Neuron (in vitro differentiated cells): Measurements from ENCODE around the gene CCNJL.
"Not testable (repeated sequence)": the region's sequence is repeated elsewhere in the genome, so short reads cannot be mapped to it uniquely, and the experiment has no call there.

Experiments
- H2AFZ ChIP-seq: one replicate; pipeline ENCODE4 v1.6.1; 2013; ENCODE audit warnings: low read depth, mild to moderate bottlenecking, inconsistent platforms, low read length, moderate library complexity
- H3K27me3 ChIP-seq: one replicate; pipeline ENCODE4 v1.6.1; 2013; ENCODE audit warnings: low read length; ENCODE audit not compliant: insufficient read depth
- H3K36me3 ChIP-seq: one replicate; pipeline ENCODE4 v1.6.1; 2013; ENCODE audit warnings: low read length; ENCODE audit not compliant: insufficient read depth
- H3K4me1 ChIP-seq: one replicate; pipeline ENCODE4 v1.6.1; 2013; ENCODE audit warnings: low read length; ENCODE audit not compliant: insufficient read depth
- H3K4me3 ChIP-seq: 2 replicates; pipeline ENCODE4 v1.5.1; 2013; ENCODE audit warnings: mild to moderate bottlenecking, low read length, moderate library complexity
- H3K9me3 ChIP-seq: one replicate; pipeline ENCODE4 v1.6.1; 2013; ENCODE audit warnings: low read length

CCNJL gene

GRCh38 chr5:160262151-160263074 lies 50.0 kb downstream of the CCNJL start:
- no peak overlapping the region for H3K4me3 ChIP-seq
- no peaks in the 10 kb centered on the region for H3K27me3 ChIP-seq
- peaks cover 9% of the 10 kb centered on the region for H3K36me3 ChIP-seq
- no peaks in the 10 kb centered on the region for H3K9me3 ChIP-seq
- H3K4me1 ChIP-seq: peaks cover 35% of the 10 kb centered on the region
- H2AFZ ChIP-seq: no peak overlapping the region

- Histone ChIP-seq H3K4me3 (no peak overlapping the region), H3K36me3 (peaks cover 9% of the 10 kb centered on the region), H3K27me3 (no peaks in the 10 kb centered on the region), H3K4me1 (peaks cover 24% of the 10 kb centered on the region), H2AFZ (no peak overlapping the region), H3K9me3 (no peaks in the 10 kb centered on the region)
Measured at GRCh38 chr5:160260881-160261815, 51.2 kb downstream of the CCNJL start.

GRCh38 chr5:160260006-160260775 lies 52.2 kb downstream of the CCNJL start:
- H3K4me3 ChIP-seq: no peak overlapping the region
- H3K36me3 ChIP-seq: peaks cover 17% of the 10 kb centered on the region
- no peaks in the 10 kb centered on the region for H3K9me3 ChIP-seq
- no peaks in the 10 kb centered on the region for H3K27me3 ChIP-seq
- peaks cover 20% of the 10 kb centered on the region for H3K4me1 ChIP-seq
- H2AFZ ChIP-seq: no peak overlapping the region

GRCh38 chr5:160259341-160259740 lies 53.0 kb downstream of the CCNJL start:
- Histone ChIP-seq H3K36me3 (peaks cover 20% of the 10 kb centered on the region), H3K27me3 (no peaks in the 10 kb centered on the region), H3K9me3 (no peaks in the 10 kb centered on the region), H3K4me3 (no peak overlapping the region), H2AFZ (no peak overlapping the region), H3K4me1 (peaks cover 20% of the 10 kb centered on the region)

GRCh38 chr5:160254706-160255105 lies 57.7 kb downstream of the CCNJL start:
- Histone ChIP-seq H3K36me3 (peaks cover 50% of the 10 kb centered on the region), H3K4me1 (no peaks in the 10 kb centered on the region)

GRCh38 chr5:160253441-160253840 lies 58.9 kb downstream of the CCNJL start:
- no peaks in the 10 kb centered on the region for H3K27me3 ChIP-seq
- H3K4me1 ChIP-seq: no peaks in the 10 kb centered on the region
- H3K9me3 ChIP-seq: no peaks in the 10 kb centered on the region
- no peak overlapping the region for H3K4me3 ChIP-seq
- peaks cover 41% of the 10 kb centered on the region for H3K36me3 ChIP-seq
- H2AFZ ChIP-seq: no peak overlapping the region

More at GRCh38 chr5:160254706-160255105, 57.7 kb downstream of the CCNJL start:
- Histone ChIP-seq H3K27me3 (no peaks in the 10 kb centered on the region), H3K9me3 (no peaks in the 10 kb centered on the region), H2AFZ (no peak overlapping the region), H3K4me3 (no peak overlapping the region)

- no peaks in the 10 kb centered on the region for H3K9me3 ChIP-seq
- no peaks in the 10 kb centered on the region for H3K27me3 ChIP-seq
- no peak overlapping the region for H3K4me3 ChIP-seq
- H3K36me3 ChIP-seq: peaks cover 41% of the 10 kb centered on the region
- H2AFZ ChIP-seq: no peak overlapping the region
- no peaks in the 10 kb centered on the region for H3K4me1 ChIP-seq
Measured at GRCh38 chr5:160252916-160253315, 59.4 kb downstream of the CCNJL start.

- H3K36me3 ChIP-seq: peaks cover 41% of the 10 kb centered on the region
- H3K9me3 ChIP-seq: no peaks in the 10 kb centered on the region
- H3K4me3 ChIP-seq: no peak overlapping the region
- H3K4me1 ChIP-seq: no peaks in the 10 kb centered on the region
- H2AFZ ChIP-seq: no peak overlapping the region
- no peaks in the 10 kb centered on the region for H3K27me3 ChIP-seq
Measured at GRCh38 chr5:160251406-160252155, 60.8 kb downstream of the CCNJL start.

GRCh38 chr5:160250826-160251225 lies 61.5 kb downstream of the CCNJL start:
- peaks cover 39% of the 10 kb centered on the region for H3K36me3 ChIP-seq

GRCh38 chr5:160250226-160250625 lies 62.1 kb downstream of the CCNJL start:
- Histone ChIP-seq H3K4me1 (no peaks in the 10 kb centered on the region), H3K9me3 (no peaks in the 10 kb centered on the region), H3K36me3 (peaks cover 33% of the 10 kb centered on the region), H3K4me3 (no peak overlapping the region), H2AFZ (no peak overlapping the region), H3K27me3 (no peaks in the 10 kb centered on the region)

More at GRCh38 chr5:160250826-160251225, 61.5 kb downstream of the CCNJL start:
- no peaks in the 10 kb centered on the region for H3K9me3 ChIP-seq
- no peaks in the 10 kb centered on the region for H3K4me1 ChIP-seq
- H3K27me3 ChIP-seq: no peaks in the 10 kb centered on the region
- no peak overlapping the region for H2AFZ ChIP-seq
- no peak overlapping the region for H3K4me3 ChIP-seq

- H3K4me1 ChIP-seq, H2AFZ ChIP-seq, H3K27me3 ChIP-seq, H3K4me3 ChIP-seq, H3K9me3 ChIP-seq: not testable (repeated sequence)
- H3K36me3 ChIP-seq: peaks cover 31% of the 10 kb centered on the region
Measured at GRCh38 chr5:160249570-160249969, 62.8 kb downstream of the CCNJL start.

- no peaks in the 10 kb centered on the region for H3K27me3 ChIP-seq
- no peak overlapping the region for H3K4me3 ChIP-seq
- H3K4me1 ChIP-seq: no peaks in the 10 kb centered on the region
- H2AFZ ChIP-seq: no peak overlapping the region
- H3K36me3 ChIP-seq: no peaks in the 10 kb centered on the region
- no peaks in the 10 kb centered on the region for H3K9me3 ChIP-seq
Measured at GRCh38 chr5:160245506-160246086, 66.8 kb downstream of the CCNJL start.
